Coronary artery (tissue), 2 donors: Measurements from ENCODE around the gene TMEM179B.

ENCODE experiments used
- DNase-seq: peaks from one replicate; pipeline ENCODE4 v3.0.0-alpha.2; 2017; ENCODE audit warnings: low spot score
- H3K27ac ChIP-seq, 2 donors: fragments of 200-600 bp; sonication (generic); one replicate each; pipeline ENCODE4 v1.5.1; 2016 to 2019
- H3K4me3 ChIP-seq: fragments of 200-600 bp; sonication (generic); 2 replicates; pipeline ENCODE4 v1.5.1; 2016; ENCODE audit warnings: mild to moderate bottlenecking, moderate library complexity
- CTCF ChIP-seq: fragments of 200-600 bp; sonication (generic); IDR thresholded peaks from one replicate; pipeline ENCODE4 v1.5.1; 2019; ENCODE audit warnings: antibody characterized with exemption

Gene TMEM179B

GRCh38 chr11:62792202-62792575 lies 5.0 kb downstream of the TMEM179B start:
- H3K27ac ChIP-seq, result peak overlapping the region; percentile 61 to 72
- DNase-seq, result no peak
- peak overlapping the region; percentile 78 for H3K4me3 ChIP-seq
- TF ChIP-seq CTCF, result no peak

- no peak for TF ChIP-seq CTCF
- Histone ChIP-seq H3K27ac (no peak overlapping the region), H3K4me3 (no peak overlapping the region)
- no peak for DNase-seq
Measured at GRCh38 chr11:62794201-62794775, 7.1 kb downstream of the TMEM179B start.

GRCh38 chr11:62796281-62796680 lies 9.1 kb downstream of the TMEM179B start:
- Histone ChIP-seq H3K4me3 (no peak overlapping the region), H3K27ac (no peak overlapping the region)
- DNase-seq, result no peak
- no peak for TF ChIP-seq CTCF

- no peak for DNase-seq
- Histone ChIP-seq H3K27ac (no peak overlapping the region), H3K4me3 (no peak overlapping the region)
- no peak for TF ChIP-seq CTCF
Measured at GRCh38 chr11:62799486-62799885, 12.3 kb downstream of the TMEM179B start.

GRCh38 chr11:62801071-62801470 lies 13.9 kb downstream of the TMEM179B start:
- H3K4me3 ChIP-seq, result no peak overlapping the region
- no peak for DNase-seq
- H3K27ac ChIP-seq, result no peak overlapping the region
- TF ChIP-seq CTCF, result no peak

GRCh38 chr11:62804310-62805075 lies 17.3 kb downstream of the TMEM179B start:
- Histone ChIP-seq H3K4me3 (peak overlapping the region; percentile 88), H3K27ac (peak overlapping the region; percentile 85 to 95)
- TF ChIP-seq CTCF, result no peak
- DNase-seq, result no peak
